ENCODE data around the gene RAD51B. TPM values are rescaled to one million over a fixed set of nuclear protein-coding genes. Genes with fewer than 3 reads are reported as not detected.
A peak's percentile ranks its signal among the peaks of the same experiment; 100 is the strongest.

Gene RAD51B
- total and polyA plus RNA-seq, 2 of the 13 experiments (the other 11 are each of a cell fraction or from before 2014, with no cell fraction given) = 7.0 to 9.5 TPM

DNA sequence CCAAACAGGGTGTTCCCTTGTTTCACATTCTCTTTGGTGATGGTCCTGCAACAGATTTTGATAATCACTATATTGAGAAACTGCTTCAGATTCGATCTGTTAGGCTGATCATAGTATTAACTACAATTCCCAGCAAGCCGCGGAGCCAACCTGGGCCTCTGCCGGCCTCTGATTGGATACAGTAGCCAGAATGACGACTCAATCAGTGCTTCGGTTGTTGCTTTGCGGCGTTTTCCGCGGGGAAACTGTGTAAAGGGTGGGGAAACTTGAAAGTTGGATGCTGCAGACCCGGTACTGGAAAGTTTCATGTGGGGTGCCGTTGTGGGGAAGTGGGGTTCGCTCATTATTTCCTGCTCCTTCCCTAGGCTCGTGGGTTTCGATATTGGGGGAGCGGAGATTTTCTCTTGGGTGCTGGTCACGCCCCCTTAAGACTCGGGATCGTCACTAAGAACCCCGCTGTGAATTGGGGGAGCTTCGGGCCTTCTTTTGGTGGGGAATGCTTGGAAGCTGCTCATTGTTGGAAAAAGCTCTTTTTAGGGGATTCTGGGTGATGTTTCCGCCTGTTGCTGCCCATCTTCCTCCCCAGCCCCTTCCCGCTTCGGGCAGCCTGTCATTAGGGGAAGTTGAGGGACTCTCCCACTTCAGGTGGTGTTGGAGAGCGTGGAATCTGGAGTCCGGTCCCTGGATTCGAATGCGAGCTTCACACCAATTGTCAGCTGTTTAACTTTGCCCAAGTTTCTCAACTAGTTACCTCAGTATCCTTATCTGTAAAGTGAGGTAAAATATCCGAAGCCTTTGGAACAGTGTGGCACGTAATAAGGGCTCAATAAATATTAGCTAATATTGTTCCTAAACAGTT, at the start of gene RAD51B (continued):
- TF ChIP-seq E2F1 (CRISPR knock-in tag; IDR thresholded peaks at IDR 0.05) (peak; percentile 79; the same call in 1 of the 2 replicates), ZNF629 (CRISPR knock-in tag; conservative IDR thresholded peaks at IDR 0.05) (no peak), POLR2AphosphoS2 (IDR thresholded peaks at IDR 0.05; ENCODE audit: low read depth, low read length) (no peak), PAWR (CRISPR knock-in tag; IDR thresholded peaks at IDR 0.05; ENCODE audit: borderline replicate concordance) (no peak), ZNF510 (CRISPR knock-in tag; IDR thresholded peaks at IDR 0.05; ENCODE audit: low read depth) (no peak), ZNF562 (CRISPR knock-in tag; IDR thresholded peaks at IDR 0.05; ENCODE audit: borderline replicate concordance) (no peak), MEIS1 (CRISPR knock-in tag; IDR thresholded peaks at IDR 0.05; ENCODE audit: borderline replicate concordance) (no peak), CCDC6 (CRISPR knock-in tag; IDR thresholded peaks at IDR 0.05) (no peak), ZBTB39 (CRISPR knock-in tag; IDR thresholded peaks at IDR 0.05) (no peak)
- TF ChIP-seq, protein P1, sequence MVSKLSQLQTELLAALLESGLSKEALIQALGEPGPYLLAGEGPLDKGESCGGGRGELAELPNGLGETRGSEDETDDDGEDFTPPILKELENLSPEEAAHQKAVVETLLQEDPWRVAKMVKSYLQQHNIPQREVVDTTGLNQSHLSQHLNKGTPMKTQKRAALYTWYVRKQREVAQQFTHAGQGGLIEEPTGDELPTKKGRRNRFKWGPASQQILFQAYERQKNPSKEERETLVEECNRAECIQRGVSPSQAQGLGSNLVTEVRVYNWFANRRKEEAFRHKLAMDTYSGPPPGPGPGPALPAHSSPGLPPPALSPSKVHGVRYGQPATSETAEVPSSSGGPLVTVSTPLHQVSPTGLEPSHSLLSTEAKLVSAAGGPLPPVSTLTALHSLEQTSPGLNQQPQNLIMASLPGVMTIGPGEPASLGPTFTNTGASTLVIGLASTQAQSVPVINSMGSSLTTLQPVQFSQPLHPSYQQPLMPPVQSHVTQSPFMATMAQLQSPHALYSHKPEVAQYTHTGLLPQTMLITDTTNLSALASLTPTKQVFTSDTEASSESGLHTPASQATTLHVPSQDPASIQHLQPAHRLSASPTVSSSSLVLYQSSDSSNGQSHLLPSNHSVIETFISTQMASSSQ (IDR thresholded peaks at IDR 0.05; ENCODE audit: low read depth) = 0 out of 2 replicates have a peak, but pooled peaks have one; percentile 34
- TF ChIP-seq, protein P1 (CRISPR knock-in tag; IDR thresholded peaks at IDR 0.05; ENCODE audit: borderline replicate concordance) = no peak
- TF ChIP-seq, protein P2, sequence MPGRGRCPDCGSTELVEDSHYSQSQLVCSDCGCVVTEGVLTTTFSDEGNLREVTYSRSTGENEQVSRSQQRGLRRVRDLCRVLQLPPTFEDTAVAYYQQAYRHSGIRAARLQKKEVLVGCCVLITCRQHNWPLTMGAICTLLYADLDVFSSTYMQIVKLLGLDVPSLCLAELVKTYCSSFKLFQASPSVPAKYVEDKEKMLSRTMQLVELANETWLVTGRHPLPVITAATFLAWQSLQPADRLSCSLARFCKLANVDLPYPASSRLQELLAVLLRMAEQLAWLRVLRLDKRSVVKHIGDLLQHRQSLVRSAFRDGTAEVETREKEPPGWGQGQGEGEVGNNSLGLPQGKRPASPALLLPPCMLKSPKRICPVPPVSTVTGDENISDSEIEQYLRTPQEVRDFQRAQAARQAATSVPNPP (CRISPR knock-in tag; IDR thresholded peaks at IDR 0.05) = no peak
- TF ChIP-seq, protein P3, sequence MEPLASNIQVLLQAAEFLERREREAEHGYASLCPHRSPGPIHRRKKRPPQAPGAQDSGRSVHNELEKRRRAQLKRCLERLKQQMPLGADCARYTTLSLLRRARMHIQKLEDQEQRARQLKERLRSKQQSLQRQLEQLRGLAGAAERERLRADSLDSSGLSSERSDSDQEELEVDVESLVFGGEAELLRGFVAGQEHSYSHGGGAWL (CRISPR knock-in tag; IDR thresholded peaks at IDR 0.05) = no peak
- TF ChIP-seq, protein P4, sequence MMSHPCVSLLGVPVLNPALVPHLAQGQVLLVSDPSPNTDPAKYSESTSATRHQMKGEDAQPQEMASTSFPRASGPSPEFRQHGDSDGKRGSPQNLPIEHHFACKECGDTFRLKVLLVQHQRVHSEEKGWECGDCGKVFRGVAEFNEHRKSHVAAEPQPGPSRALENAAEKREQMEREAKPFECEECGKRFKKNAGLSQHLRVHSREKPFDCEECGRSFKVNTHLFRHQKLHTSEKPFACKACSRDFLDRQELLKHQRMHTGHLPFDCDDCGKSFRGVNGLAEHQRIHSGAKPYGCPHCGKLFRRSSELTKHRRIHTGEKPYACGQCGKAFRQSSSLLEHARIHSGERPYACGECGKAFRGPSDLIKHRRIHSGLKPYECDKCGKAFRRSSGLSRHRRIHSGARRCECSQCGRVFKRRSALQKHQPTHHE (CRISPR knock-in tag; IDR thresholded peaks at IDR 0.05; ENCODE audit: borderline replicate concordance) = no peak
- TF ChIP-seq, protein P5, sequence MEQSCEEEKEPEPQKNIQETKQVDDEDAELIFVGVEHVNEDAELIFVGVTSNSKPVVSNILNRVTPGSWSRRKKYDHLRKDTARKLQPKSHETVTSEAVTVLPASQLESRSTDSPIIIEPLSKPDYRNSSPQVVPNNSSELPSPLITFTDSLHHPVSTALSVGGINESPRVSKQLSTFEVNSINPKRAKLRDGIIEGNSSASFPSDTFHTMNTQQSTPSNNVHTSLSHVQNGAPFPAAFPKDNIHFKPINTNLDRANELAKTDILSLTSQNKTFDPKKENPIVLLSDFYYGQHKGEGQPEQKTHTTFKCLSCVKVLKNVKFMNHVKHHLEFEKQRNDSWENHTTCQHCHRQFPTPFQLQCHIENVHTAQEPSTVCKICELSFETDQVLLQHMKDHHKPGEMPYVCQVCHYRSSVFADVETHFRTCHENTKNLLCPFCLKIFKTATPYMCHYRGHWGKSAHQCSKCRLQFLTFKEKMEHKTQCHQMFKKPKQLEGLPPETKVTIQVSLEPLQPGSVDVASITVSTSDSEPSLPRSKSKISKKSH (CRISPR knock-in tag; IDR thresholded peaks at IDR 0.05; ENCODE audit: borderline replicate concordance) = no peak

Data from HepG2 (cell line).